ENCODE measurements around the gene ANO2.

ANO2 gene

DNA sequence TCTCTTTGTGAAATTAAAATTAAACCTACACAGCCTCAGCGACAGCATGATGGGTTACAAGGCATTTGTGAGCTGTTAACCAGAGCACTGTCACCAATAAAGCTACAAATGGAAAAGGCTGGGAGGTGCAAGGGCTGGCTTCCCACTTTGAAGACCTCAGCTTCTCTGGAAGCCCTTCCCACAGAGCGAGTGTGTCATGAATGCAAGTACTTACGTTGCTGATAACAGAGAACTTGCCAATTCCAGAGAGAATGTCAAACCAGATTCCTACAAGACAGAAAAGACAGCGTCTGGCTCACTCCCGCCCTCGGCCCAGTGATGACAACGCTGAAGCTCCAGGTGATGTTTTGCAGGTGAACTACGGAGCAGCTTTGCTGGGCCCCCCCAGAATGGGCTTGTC, 367.3 kb downstream of the ANO2 start:
- TF ChIP-seq YY1 (IDR thresholded peaks at IDR 0.05; ENCODE audit: insufficient read depth, insufficient read length) (no peak), ZNF274 (IDR thresholded peaks at IDR 0.05; ENCODE audit: low read depth, low read length) (no peak), SUZ12 (IDR thresholded peaks at IDR 0.05; ENCODE audit: extremely low read depth, insufficient read depth, insufficient read length) (no peak)
- no peaks in the 10 kb centered on the region for H3K36me3 ChIP-seq (ENCODE audit: insufficient read depth, insufficient read length, low read length)
- no peaks in the 10 kb centered on the region for H3K27me3 ChIP-seq (ENCODE audit: insufficient read depth, insufficient read length)
- peaks cover 3% of the 10 kb centered on the region for H3K4me1 ChIP-seq (ENCODE audit: insufficient read depth, insufficient read length)
- DNase-seq (ENCODE audit: low read depth, low spot score): no peak
- H3K4me3 ChIP-seq (ENCODE audit: insufficient read length, low read depth): no peak overlapping the region
- no peak overlapping the region for H3K9ac ChIP-seq (ENCODE audit: insufficient read length, low read depth)
- H3K9me3 ChIP-seq (ENCODE audit: insufficient read depth, low read length): no peaks in the 10 kb centered on the region

DNA sequence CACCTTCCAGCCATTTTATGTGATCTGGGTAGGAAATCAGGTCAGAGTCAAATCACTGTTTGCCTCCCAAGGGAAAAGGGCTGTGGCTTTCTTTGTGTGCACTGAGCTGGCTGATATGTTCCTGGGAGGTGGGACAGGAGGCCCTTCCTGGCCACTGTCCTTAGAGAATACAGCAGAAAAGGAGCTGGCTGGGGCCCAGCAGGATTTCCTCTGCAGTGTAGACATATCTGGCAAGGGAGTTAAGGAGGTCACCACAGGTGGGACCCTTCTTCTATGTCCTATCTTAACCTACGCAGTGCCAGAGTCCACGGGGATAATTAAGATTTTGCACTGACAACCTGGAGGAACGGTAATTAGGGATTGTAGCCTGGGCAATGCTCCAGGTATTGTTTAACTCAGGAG, 367.8 kb downstream of the ANO2 start:
- Histone ChIP-seq H3K36me3 (ENCODE audit: insufficient read depth, insufficient read length, low read length) (no peaks in the 10 kb centered on the region), H3K9ac (ENCODE audit: insufficient read length, low read depth) (no peak overlapping the region), H3K4me3 (ENCODE audit: insufficient read length, low read depth) (no peak overlapping the region), H3K9me3 (ENCODE audit: insufficient read depth, low read length) (no peaks in the 10 kb centered on the region), H3K27me3 (ENCODE audit: insufficient read depth, insufficient read length) (no peaks in the 10 kb centered on the region), H3K4me1 (ENCODE audit: insufficient read depth, insufficient read length) (peaks cover 3% of the 10 kb centered on the region)
- TF ChIP-seq SUZ12 (IDR thresholded peaks at IDR 0.05; ENCODE audit: extremely low read depth, insufficient read depth, insufficient read length): no peak
- TF ChIP-seq ZNF274 (IDR thresholded peaks at IDR 0.05; ENCODE audit: low read depth, low read length): no peak
- no peak for TF ChIP-seq YY1 (IDR thresholded peaks at IDR 0.05; ENCODE audit: insufficient read depth, insufficient read length)
- no peak for DNase-seq (ENCODE audit: low read depth, low spot score)

- no peak overlapping the region for H3K4me3 ChIP-seq (ENCODE audit: insufficient read length, low read depth)
- H3K9me3 ChIP-seq (ENCODE audit: insufficient read depth, low read length): no peaks in the 10 kb centered on the region
- no peak for DNase-seq (ENCODE audit: low read depth, low spot score)
- H3K36me3 ChIP-seq (ENCODE audit: insufficient read depth, insufficient read length, low read length): no peaks in the 10 kb centered on the region
- no peaks in the 10 kb centered on the region for H3K27me3 ChIP-seq (ENCODE audit: insufficient read depth, insufficient read length)
- peaks cover 3% of the 10 kb centered on the region for H3K4me1 ChIP-seq (ENCODE audit: insufficient read depth, insufficient read length)
- H3K9ac ChIP-seq (ENCODE audit: insufficient read length, low read depth): no peak overlapping the region
- TF ChIP-seq YY1 (IDR thresholded peaks at IDR 0.05; ENCODE audit: insufficient read depth, insufficient read length): no peak
- TF ChIP-seq ZNF274 (IDR thresholded peaks at IDR 0.05; ENCODE audit: low read depth, low read length): no peak
- no peak for TF ChIP-seq SUZ12 (IDR thresholded peaks at IDR 0.05; ENCODE audit: extremely low read depth, insufficient read depth, insufficient read length)
These were observed 369.1 kb downstream of the ANO2 start for GRCh38 chr12:5575987-5576386.

GRCh38 chr12:5575232-5575631, 369.8 kb downstream of the ANO2 start:
- H3K9me3 ChIP-seq (ENCODE audit: insufficient read depth, low read length): no peaks in the 10 kb centered on the region
- no peak overlapping the region for H3K4me3 ChIP-seq (ENCODE audit: insufficient read length, low read depth)
- H3K4me1 ChIP-seq (ENCODE audit: insufficient read depth, insufficient read length): peaks cover 3% of the 10 kb centered on the region
- H3K36me3 ChIP-seq (ENCODE audit: insufficient read depth, insufficient read length, low read length): no peaks in the 10 kb centered on the region
- no peak overlapping the region for H3K9ac ChIP-seq (ENCODE audit: insufficient read length, low read depth)
- no peak for TF ChIP-seq ZNF274 (IDR thresholded peaks at IDR 0.05; ENCODE audit: low read depth, low read length)
- no peak for TF ChIP-seq YY1 (IDR thresholded peaks at IDR 0.05; ENCODE audit: insufficient read depth, insufficient read length)
- TF ChIP-seq SUZ12 (IDR thresholded peaks at IDR 0.05; ENCODE audit: extremely low read depth, insufficient read depth, insufficient read length): no peak
- no peaks in the 10 kb centered on the region for H3K27me3 ChIP-seq (ENCODE audit: insufficient read depth, insufficient read length)
- no peak for DNase-seq (ENCODE audit: low read depth, low spot score)

DNA sequence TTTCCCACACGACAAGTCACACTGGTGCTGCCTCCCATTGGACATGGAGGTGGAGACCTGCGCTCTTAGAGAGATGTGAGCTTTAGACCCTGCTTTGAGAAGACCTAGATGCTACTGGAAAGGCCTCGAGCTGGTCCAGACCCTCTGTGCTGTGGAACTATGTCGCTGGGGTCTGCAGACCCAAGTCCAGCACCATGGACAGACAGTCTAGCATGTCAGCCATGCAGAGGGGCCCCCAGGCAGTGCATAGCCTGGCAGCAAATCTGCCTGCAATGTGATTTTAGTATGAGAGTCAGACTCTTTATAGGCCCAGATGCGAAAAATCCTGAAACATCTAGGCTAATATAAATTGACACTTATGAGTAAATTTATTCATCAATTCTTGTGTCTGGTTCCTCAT, 371.7 kb downstream of the ANO2 start:
- H3K9me3 ChIP-seq (ENCODE audit: insufficient read depth, low read length): no peaks in the 10 kb centered on the region
- no peak for DNase-seq (ENCODE audit: low read depth, low spot score)
- no peak overlapping the region for H3K4me3 ChIP-seq (ENCODE audit: insufficient read length, low read depth)
- H3K27me3 ChIP-seq (ENCODE audit: insufficient read depth, insufficient read length): no peaks in the 10 kb centered on the region
- no peak overlapping the region for H3K9ac ChIP-seq (ENCODE audit: insufficient read length, low read depth)
- H3K36me3 ChIP-seq (ENCODE audit: insufficient read depth, insufficient read length, low read length): no peaks in the 10 kb centered on the region
- H3K4me1 ChIP-seq (ENCODE audit: insufficient read depth, insufficient read length): peaks cover 3% of the 10 kb centered on the region
- TF ChIP-seq SUZ12 (IDR thresholded peaks at IDR 0.05; ENCODE audit: extremely low read depth, insufficient read depth, insufficient read length) (no peak), ZNF274 (IDR thresholded peaks at IDR 0.05; ENCODE audit: low read depth, low read length) (no peak), YY1 (IDR thresholded peaks at IDR 0.05; ENCODE audit: insufficient read depth, insufficient read length) (no peak)

- Histone ChIP-seq H3K36me3 (ENCODE audit: insufficient read depth, insufficient read length, low read length) (no peaks in the 10 kb centered on the region), H3K27me3 (ENCODE audit: insufficient read depth, insufficient read length) (no peaks in the 10 kb centered on the region), H3K4me3 (ENCODE audit: insufficient read length, low read depth) (no peak overlapping the region), H3K9ac (ENCODE audit: insufficient read length, low read depth) (no peak overlapping the region), H3K9me3 (ENCODE audit: insufficient read depth, low read length) (no peaks in the 10 kb centered on the region), H3K4me1 (ENCODE audit: insufficient read depth, insufficient read length) (no peaks in the 10 kb centered on the region)
- TF ChIP-seq ZNF274 (IDR thresholded peaks at IDR 0.05; ENCODE audit: low read depth, low read length) (no peak), SUZ12 (IDR thresholded peaks at IDR 0.05; ENCODE audit: extremely low read depth, insufficient read depth, insufficient read length) (no peak), YY1 (IDR thresholded peaks at IDR 0.05; ENCODE audit: insufficient read depth, insufficient read length) (no peak)
- DNase-seq (ENCODE audit: low read depth, low spot score): no peak
These were observed 373.9 kb downstream of the ANO2 start for GRCh38 chr12:5571115-5571514.

- Histone ChIP-seq H3K27me3 (ENCODE audit: insufficient read depth, insufficient read length) (no peaks in the 10 kb centered on the region), H3K9ac (ENCODE audit: insufficient read length, low read depth) (no peak overlapping the region), H3K9me3 (ENCODE audit: insufficient read depth, low read length) (no peaks in the 10 kb centered on the region), H3K36me3 (ENCODE audit: insufficient read depth, insufficient read length, low read length) (no peaks in the 10 kb centered on the region), H3K4me3 (ENCODE audit: insufficient read length, low read depth) (no peak overlapping the region), H3K4me1 (ENCODE audit: insufficient read depth, insufficient read length) (no peaks in the 10 kb centered on the region)
- no peak for DNase-seq (ENCODE audit: low read depth, low spot score)
- TF ChIP-seq SUZ12 (IDR thresholded peaks at IDR 0.05; ENCODE audit: extremely low read depth, insufficient read depth, insufficient read length) (no peak), ZNF274 (IDR thresholded peaks at IDR 0.05; ENCODE audit: low read depth, low read length) (no peak), YY1 (IDR thresholded peaks at IDR 0.05; ENCODE audit: insufficient read depth, insufficient read length) (no peak)
These were observed 374.6 kb downstream of the ANO2 start for GRCh38 chr12:5570416-5570815.
